Sciatic nerve (tissue), 2 donors: ENCODE data around the gene XCR1. TPM values are rescaled to one million over a fixed set of nuclear protein-coding genes. Genes with fewer than 3 reads are reported as not detected.

Source experiments
- ATAC-seq: fragments of 200-7000 bp; cut with Tn5 transposase; one replicate; pipeline ENCODE4 v1.9.1; 2020; ENCODE audit warnings: mild to moderate bottlenecking, moderate library complexity
- DNase-seq: peaks from one replicate; pipeline ENCODE4 v3.0.0-alpha.2; 2020; ENCODE audit warnings: low spot score
- intact Hi-C: fragments of 100-400 bp; cut with DNase I; formaldehyde crosslinking; loops from one replicate; pipeline ENCODE4 v1.14.2; 2022
- total RNA-seq: library from RNA; stranded (reverse); fragmentation: NEBNext Ultra II Directional; extraction: Animal tissue kit (Norgen Biotek cat#: 25700); gene quantifications from one replicate; pipeline ENCODE4 v1.2.1, GENCODE V29; 2021
- donor health status: DM: no; HTN: no; CAD: no.
- donor health status: DM: no; HTN: no; CAD: no.

The XCR1 gene
- total RNA-seq, 1 donor from 2014 or later, result 0.27 TPM

DNA sequence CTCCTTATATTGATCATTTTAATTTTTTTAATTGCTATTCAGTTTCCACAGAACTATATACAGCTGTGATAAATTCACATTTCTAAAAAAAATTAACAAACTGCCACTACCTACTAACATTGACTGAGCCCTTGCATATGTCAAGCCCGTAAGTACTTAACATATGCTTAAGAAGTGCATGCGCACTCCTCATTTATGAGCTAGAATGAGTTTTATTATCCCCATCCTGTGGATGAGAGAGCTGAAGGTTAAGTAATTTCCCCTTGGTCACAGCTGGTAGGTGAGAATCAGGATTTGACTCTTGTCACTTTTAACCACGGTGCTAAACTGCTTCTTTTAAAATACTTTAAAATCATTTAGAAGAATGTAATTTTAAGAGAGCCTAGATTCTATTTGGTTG, 58.2 kb downstream of the XCR1 start:
- no peak for ATAC-seq
- intact Hi-C loops, result no loop called here
- no peak for DNase-seq

DNA sequence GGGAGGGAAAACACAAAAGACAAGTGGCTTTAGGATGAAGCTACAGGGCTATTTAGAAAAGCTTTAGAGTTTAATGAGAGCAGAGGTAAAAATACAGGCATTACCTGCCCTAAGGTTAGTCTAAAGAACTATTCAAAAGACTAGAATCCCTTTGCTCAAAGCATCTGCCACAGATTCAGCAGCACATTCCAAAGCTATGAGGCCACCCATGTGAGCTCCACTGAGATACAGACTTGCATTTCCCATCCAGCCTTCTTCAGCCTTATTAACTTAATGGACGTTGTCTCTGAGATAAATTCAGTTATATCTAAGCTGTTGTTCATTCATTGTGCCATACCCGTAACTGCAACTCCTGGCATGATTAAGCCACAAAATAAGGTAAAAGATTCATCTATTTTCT, 58.6 kb downstream of the XCR1 start:
- intact Hi-C loops, result no loop called here
- DNase-seq (no peak), ATAC-seq (no peak)

GRCh38 chr3:45968149-45968548, 59.1 kb downstream of the XCR1 start:
- no peak for DNase-seq
- ATAC-seq, result peak; percentile 23
- intact Hi-C loops, result no loop called here

- intact Hi-C loops, result no loop called here
- DNase-seq, result no peak
- no peak for ATAC-seq
These were observed 59.6 kb downstream of the XCR1 start for GRCh38 chr3:45967724-45968123.

Other genes with a start within 250 kb of the XCR1 start
- gene SLC6A20, start 230.9 kb downstream of the XCR1 start, total RNA-seq, result 8.2 TPM
- gene LZTFL1, start 185.4 kb downstream of the XCR1 start, total RNA-seq, result 14.0 TPM
- 0.31 TPM for gene CCR9, start 140.9 kb downstream of the XCR1 start, total RNA-seq
- gene CXCR6, start 84.0 kb downstream of the XCR1 start, total RNA-seq, result 0.49 TPM
- 60.6 TPM for gene FYCO1, start 31.7 kb downstream of the XCR1 start, total RNA-seq
- gene CCR1, start 180.8 kb upstream of the XCR1 start, total RNA-seq, result 16.5 TPM
- gene CCR3, start 215.0 kb upstream of the XCR1 start, total RNA-seq, result not detected